GM12878 (cell line): ENCODE results near the gene AP3M1. TPM values are rescaled to one million over a fixed set of nuclear protein-coding genes. Genes with fewer than 3 reads are reported as not detected.

Experiments
- ATAC-seq: fragments of 200-7000 bp; cut with Tn5 transposase; 3 replicates; pipeline ENCODE4 v1.9.1; 2020; ENCODE audit warnings: mild to moderate bottlenecking, moderate library complexity
- BruUV-seq: library from RNA; stranded (reverse); fragments of 400-500 nt; replicated peaks from 2 replicates; lab custom pipeline; 2021; lab: Mats Ljungman, UMichigan
- CTCF ChIA-PET: fragments of 300-600 bp; sonication (Branson Sonifier 250); formaldehyde crosslinking; extraction: SDS; loops from one replicate; lab custom pipeline; 2021; ENCODE audit warnings: inconsistent platforms; lab: Yijun Ruan, JAX
- POLR2A ChIA-PET: fragments of 350-600 bp; formaldehyde crosslinking; extraction: SDS; loops from one replicate; lab custom pipeline; 2021; ENCODE audit warnings: inconsistent platforms; lab: Charles Lee
- RAD21 ChIA-PET: fragments of 300-600 bp; sonication (Branson Sonifier 250); formaldehyde crosslinking; loops from one replicate; lab custom pipeline; 2023; ENCODE audit warnings: antibody characterized with exemption; ENCODE audit not compliant: unreplicated experiment; lab: Charles Lee
- SMC1A ChIA-PET: fragments of 300-600 bp; sonication (Branson Sonifier 250); formaldehyde crosslinking; loops from one replicate; lab custom pipeline; 2023; ENCODE audit not compliant: unreplicated experiment, uncharacterized antibody; lab: Charles Lee
- DNase-seq: peaks from one replicate; pipeline ENCODE4 v3.0.0-alpha.2; 2011; ENCODE audit warnings: low read depth, low spot score
- FAIRE-seq: peaks from 3 replicates; lab custom pipeline; 2011; peaks lifted over from hg19 to GRCh38; lab: Jason Lieb, UNC
- H2AFZ ChIP-seq: 2 replicates; pipeline ENCODE4 v1.6.0; 2011; ENCODE audit warnings: low read depth, low read length, control low read depth; ENCODE audit not compliant: control insufficient read depth
- H3K27ac ChIP-seq: 2 replicates; pipeline ENCODE4 v1.5.1; 2011; ENCODE audit warnings: control low read depth; ENCODE audit not compliant: control insufficient read depth, insufficient read depth
- H3K27me3 ChIP-seq, 2 experiments: replicated peaks in 1 of 2; 2 replicates each; pipeline versions ENCODE4 v1.6.0 to v1.6.1; 2011; ENCODE audit warnings: low read length in 1 of 2; ENCODE audit not compliant: control insufficient read depth in 2 of 2, insufficient read depth in 2 of 2
- H3K36me3 ChIP-seq, 2 experiments: 2 replicates each; pipeline ENCODE4 v1.5.1; 2011; ENCODE audit warnings: low read length in 1 of 2; ENCODE audit not compliant: control insufficient read depth in 2 of 2, insufficient read depth in 2 of 2
- H3K4me1 ChIP-seq: 2 replicates; pipeline ENCODE4 v1.6.1; 2011; ENCODE audit warnings: mild to moderate bottlenecking, low read length, moderate library complexity, mixed read lengths; ENCODE audit not compliant: control insufficient read depth, insufficient read depth
- H3K4me2 ChIP-seq: 2 replicates; pipeline ENCODE4 v1.6.0; 2011; ENCODE audit warnings: control low read depth; ENCODE audit not compliant: control insufficient read depth, insufficient read depth
- H3K4me3 ChIP-seq: fragments of 200-600 bp; sonication (generic); 2 replicates; pipeline ENCODE4 v1.5.1; 2016
- H3K79me2 ChIP-seq: 2 replicates; pipeline ENCODE4 v1.6.0; 2011; ENCODE audit warnings: low read length; ENCODE audit not compliant: control insufficient read depth, insufficient read depth
- H3K9ac ChIP-seq: 2 replicates; pipeline ENCODE4 v1.8.0; 2011; ENCODE audit warnings: low read length, control low read depth, mixed read lengths; ENCODE audit not compliant: control insufficient read depth, insufficient read depth
- H3K9me3 ChIP-seq: replicated peaks from 3 replicates; pipeline ENCODE4 v1.5.1; 2011; ENCODE audit warnings: mild to moderate bottlenecking, low read length; ENCODE audit not compliant: control insufficient read depth, insufficient read depth
- H4K20me1 ChIP-seq: 2 replicates; pipeline ENCODE4 v1.6.0; 2011; ENCODE audit not compliant: control insufficient read depth, insufficient read depth
- DPF2 ChIP-seq: fragments of 450-650 bp; IDR thresholded peaks from 2 replicates; pipeline ENCODE4 v1.6.1; 2017; ENCODE audit warnings: mild to moderate bottlenecking
- E2F4 ChIP-seq: IDR thresholded peaks from 2 replicates; pipeline ENCODE4 v1.6.1; 2012; ENCODE audit warnings: low read depth, low read length, improper control_type of control experiment
- KLF5 ChIP-seq: fragments of 450-650 bp; IDR thresholded peaks from 2 replicates; pipeline ENCODE4 v1.6.1; 2014; ENCODE audit warnings: mild to moderate bottlenecking; ENCODE audit not compliant: partially characterized antibody
- NFIC ChIP-seq: IDR thresholded peaks from 2 replicates; pipeline ENCODE4 v1.6.1; 2012; ENCODE audit warnings: low read depth, mild to moderate bottlenecking, inconsistent platforms, low read length, moderate library complexity
- NRF1 ChIP-seq: conservative IDR thresholded peaks from 2 replicates; pipeline ENCODE4 v1.6.1; 2011; ENCODE audit warnings: mild to moderate bottlenecking, low read depth, low read length, improper control_type of control experiment
- WRNIP1 ChIP-seq: IDR thresholded peaks from 2 replicates; pipeline ENCODE4 v1.6.1; 2011; ENCODE audit warnings: low read depth, low read length, improper control_type of control experiment, borderline replicate concordance
- ZNF274 ChIP-seq: IDR thresholded peaks from one replicate; pipeline ENCODE4 v1.8.0; 2011; ENCODE audit not compliant: insufficient read length, insufficient read depth
- WGBS: methylation state at CpG from one replicate; pipeline ENCODE4 v1.1.6; 2016; ENCODE audit warnings: low lambda C conversion rate; ENCODE audit not compliant: insufficient replicate concordance, insufficient coverage; ENCODE audit errors: missing lambda C conversion rate; 5-methylcytosine and 5-hydroxymethylcytosine counted together
- in situ Hi-C: fragments of 300-500 bp; cut with MboI; formaldehyde crosslinking; loops from 9 replicates; pipeline ENCODE4 v1.14.3; 2018; ENCODE audit warnings: mixed read lengths
- intact Hi-C: fragments of 100-400 bp; cut with micrococcal nuclease; formaldehyde crosslinking; loops from one replicate; pipeline ENCODE4 v1.14.2; 2022; ENCODE audit not compliant: unreplicated experiment
- polyA plus RNA-seq, 11 experiments: library from polyadenylated mRNA; depleted of rRNA in 4 of 11; unstranded in 6 of 11; stranded (reverse) in 5 of 11; fragments of >200 nt; fragmentation: Nextera tagmentation in 4 of 11; fragmentation: Illumina TruSeq in 1 of 11; extraction: Ambion mirVana in 4 of 11; extraction: Trizol in 1 of 11; gene quantifications; 1 replicate in 1 of 11; 2 replicates in 10 of 11; pipeline versions ENCODE4 v1.2.1 to v1.2.3, GENCODE V29; 2011 to 2016; ENCODE audit warnings: inconsistent platforms in 2 of 11, missing spikeins in 2 of 11, low read depth in 1 of 11
- total RNA-seq, 4 experiments: library from RNA; depleted of rRNA in 3 of 4; stranded (reverse); fragments of >200 nt in 3 of 4; fragmentation: Illumina TruSeq in 1 of 4; extraction: Trizol in 1 of 4; gene quantifications; 2 replicates each; pipeline versions ENCODE4 v1.2.1 to v1.2.3, GENCODE V29; 2013 to 2021

The AP3M1 gene
- total and polyA plus RNA-seq, 10 of the 15 experiments (the other 5 are each of a cell fraction or from before 2014, with no cell fraction given): 22.1 to 83.4 (median 47.7) TPM

- intact Hi-C loops (no loop called here), in situ Hi-C loops (no loop called here)
- H3K4me2 ChIP-seq: no peak overlapping the region
- no peaks in the 10 kb centered on the region for H3K9me3 ChIP-seq
- ATAC-seq (no peak), FAIRE-seq (no peak), DNase-seq (no peak)
- TF ChIP-seq NRF1: no peak
- TF ChIP-seq WRNIP1: no peak
- TF ChIP-seq DPF2: no peak
- no peak for TF ChIP-seq ZNF274
- no peak for TF ChIP-seq E2F4
- TF ChIP-seq NFIC: no peak
- no peak for TF ChIP-seq KLF5
- H4K20me1 ChIP-seq: no peaks in the 10 kb centered on the region
- H3K4me1 ChIP-seq: no peaks in the 10 kb centered on the region
- no peak overlapping the region for H3K4me3 ChIP-seq
- ChIA-PET RAD21 (interaction anchor here (1.8 to 3.5 kb wide), 2 partner anchors 13 to 164 kb away, joined by 5 to 22 read pairs; no protein-coding TSS in a partner anchor), POLR2A (interaction anchor here (0.5 kb wide), 1 partner anchor 121 kb away, joined by 3 read pairs; no protein-coding TSS in a partner anchor), SMC1A (interaction anchor here (0.7 to 4.1 kb wide), 3 partner anchors 24 to 1031 kb away, joined by 3 to 70 read pairs (median 5); no protein-coding TSS in a partner anchor), CTCF (interaction anchor here (0.8 to 13.9 kb wide), 5 partner anchors 10 to 217 kb away, joined by 3 to 185 read pairs (median 53); no protein-coding TSS in a partner anchor)
- H3K9ac ChIP-seq: no peak overlapping the region
- 84% methylated on average over 8 of the region's 8 CpGs for WGBS
- BruUV-seq: no TSS peak
- H2AFZ ChIP-seq: no peak overlapping the region
- peaks cover 0 to 9% of the 10 kb centered on the region in 2 experiments; a peak in 1 of 4 replicates for H3K36me3 ChIP-seq
- H3K79me2 ChIP-seq: no peaks in the 10 kb centered on the region
- no peak overlapping the region for H3K27ac ChIP-seq
- no peaks in the 10 kb centered on the region for H3K27me3 ChIP-seq
Measured at GRCh38 chr10:74104996-74105395, 45.6 kb downstream of the AP3M1 start.
